ENCODE data around the gene PCSK5. TPM values are rescaled to one million over a fixed set of nuclear protein-coding genes. Genes with fewer than 3 reads are reported as not detected.
"Not testable (repeated sequence)": the region's sequence is repeated elsewhere in the genome, so short reads cannot be mapped to it uniquely, and the experiment has no call there.

The PCSK5 gene
- 1 to 10 TPM; 1.6 to 1.9 TPM for total RNA-seq

DNA sequence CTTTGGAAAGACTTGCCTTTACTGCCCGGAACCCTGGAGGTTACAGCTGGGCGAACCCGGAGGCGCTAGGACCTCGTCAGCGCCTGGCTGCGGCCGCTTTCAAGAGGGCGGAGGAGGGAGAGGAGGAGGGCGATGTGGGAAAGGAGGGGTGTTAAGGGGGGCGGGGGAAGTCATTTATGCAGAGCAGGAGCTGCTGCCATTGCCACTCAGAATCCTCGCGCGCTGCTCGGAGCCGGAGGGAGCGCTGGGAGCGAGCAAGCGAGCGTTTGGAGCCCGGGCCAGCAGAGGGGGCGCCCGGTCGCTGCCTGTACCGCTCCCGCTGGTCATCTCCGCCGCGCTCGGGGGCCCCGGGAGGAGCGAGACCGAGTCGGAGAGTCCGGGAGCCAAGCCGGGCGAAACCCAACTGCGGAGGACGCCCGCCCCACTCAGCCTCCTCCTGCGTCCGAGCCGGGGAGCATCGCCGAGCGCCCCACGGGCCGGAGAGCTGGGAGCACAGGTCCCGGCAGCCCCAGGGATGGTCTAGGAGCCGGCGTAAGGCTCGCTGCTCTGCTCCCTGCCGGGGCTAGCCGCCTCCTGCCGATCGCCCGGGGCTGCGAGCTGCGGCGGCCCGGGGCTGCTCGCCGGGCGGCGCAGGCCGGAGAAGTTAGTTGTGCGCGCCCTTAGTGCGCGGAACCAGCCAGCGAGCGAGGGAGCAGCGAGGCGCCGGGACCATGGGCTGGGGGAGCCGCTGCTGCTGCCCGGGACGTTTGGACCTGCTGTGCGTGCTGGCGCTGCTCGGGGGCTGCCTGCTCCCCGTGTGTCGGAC is at the start of gene PCSK5:
PCSK5 (plus strand) TSS at position 202 of the 805 bp plus-strand sequence; CDS start at position 711, 509 bp downstream.
- CTCF ChIA-PET: interaction anchor here (0.6 to 2.2 kb wide), 5 partner anchors 20 to 425 kb away, joined by 3 to 6 read pairs (median 3); no protein-coding TSS in a partner anchor
- POLR2A ChIA-PET: no interaction called here

DNA sequence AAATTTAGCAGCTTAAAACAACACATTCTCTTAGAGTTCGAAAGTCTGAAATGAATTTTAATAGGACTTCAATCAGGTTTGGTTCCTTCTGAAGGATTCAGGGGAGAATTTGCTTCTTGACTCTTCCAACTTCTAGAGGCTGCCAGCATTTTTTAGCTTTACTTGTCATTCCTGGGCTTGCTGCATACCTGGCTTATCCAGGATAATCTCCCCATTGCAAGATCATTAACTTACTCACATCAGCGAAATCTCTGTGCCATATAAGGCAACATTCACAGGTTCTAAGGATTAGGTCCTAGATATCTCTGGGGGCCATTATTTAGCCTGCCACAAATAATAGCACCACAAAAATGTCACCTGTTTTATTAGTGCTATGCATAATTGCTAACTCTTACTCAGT is 46.2 kb upstream of the PCSK5 start:
- ChIA-PET POLR2A (no interaction called here), CTCF (interaction anchor here (0.7 kb wide), 1 partner anchor 26 kb away, joined by 5 read pairs; no protein-coding TSS in a partner anchor)

DNA sequence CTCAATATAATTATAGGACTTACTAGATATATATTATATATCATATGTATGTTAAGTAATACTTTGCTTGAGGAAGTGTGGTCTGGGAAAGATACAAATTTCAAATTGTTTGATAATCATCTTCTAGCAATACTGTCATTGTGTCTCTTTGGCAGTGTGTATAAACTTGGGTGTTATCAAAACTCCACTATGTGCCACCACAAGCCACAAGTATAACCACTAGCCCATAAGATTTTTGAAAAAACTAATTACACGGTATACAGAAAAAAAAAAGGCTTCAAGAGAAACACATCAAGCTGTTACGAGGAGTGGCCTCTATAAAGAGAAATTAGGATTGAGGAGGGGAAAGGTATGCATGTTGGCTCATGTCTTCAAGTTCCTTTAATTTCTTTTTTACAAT is 44.7 kb upstream of the PCSK5 start:
- POLR2A ChIA-PET: no interaction called here
- CTCF ChIA-PET: no interaction called here

GRCh38 chr9:75847085-75847484 is 43.4 kb upstream of the PCSK5 start:
- ChIA-PET POLR2A (no interaction called here), CTCF (no interaction called here)

DNA sequence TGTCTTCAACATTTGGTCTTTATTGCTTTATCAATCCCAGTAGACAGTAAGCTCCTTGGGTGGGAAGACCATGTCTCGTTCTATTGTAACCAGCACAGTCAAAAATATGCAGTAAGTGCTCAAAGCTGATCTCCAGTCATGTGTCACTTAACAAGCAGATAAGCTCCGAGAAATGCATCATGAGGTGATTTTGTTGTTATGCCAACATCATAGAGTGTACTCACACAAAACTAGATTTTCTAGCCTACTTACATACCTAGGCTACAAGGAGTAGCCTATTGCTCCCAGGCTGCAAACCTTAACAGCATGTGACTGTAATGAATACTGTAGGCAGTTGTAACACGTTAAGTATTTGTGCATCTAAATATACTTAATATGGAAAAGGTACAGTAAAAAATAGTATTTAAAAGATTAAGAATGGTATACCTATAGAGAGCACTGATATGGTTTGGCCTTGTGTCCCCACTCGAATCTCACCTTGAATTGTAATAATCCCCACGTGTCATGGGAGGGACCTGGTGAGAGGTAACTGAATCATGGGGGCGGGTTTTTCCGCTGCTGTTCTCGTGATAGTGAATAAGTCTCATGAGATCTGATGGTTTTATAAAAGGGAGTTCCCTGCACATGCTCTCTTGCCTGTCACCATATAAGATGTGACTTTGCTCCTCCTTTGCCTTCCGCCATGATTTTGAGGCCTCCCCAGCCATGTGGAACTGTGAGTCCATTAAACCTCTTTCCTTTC is 39.8 kb upstream of the PCSK5 start:
- ChIA-PET POLR2A (no interaction called here), CTCF (no interaction called here)

DNA sequence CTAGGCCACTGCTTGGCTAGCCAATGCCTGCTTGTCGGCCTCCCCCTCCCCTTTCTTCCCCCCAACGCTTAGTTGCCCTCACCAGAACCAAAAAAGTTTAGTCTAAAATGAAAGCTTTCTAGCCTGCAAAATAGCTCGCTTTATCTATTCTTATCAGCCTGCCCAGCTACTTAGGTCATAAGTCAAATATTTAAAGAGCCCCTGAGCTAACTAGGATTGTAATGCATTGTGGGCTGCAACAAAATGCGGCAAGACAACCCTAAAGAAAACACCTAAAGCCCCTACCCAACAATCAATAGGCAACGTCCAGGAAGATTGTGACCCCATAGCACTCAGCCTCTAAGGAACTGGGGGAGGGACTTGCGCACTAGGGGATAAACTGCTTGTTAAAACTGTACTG is 38.6 kb upstream of the PCSK5 start:
- ChIA-PET POLR2A (no interaction called here), CTCF (no interaction called here)

- POLR2A ChIA-PET: no interaction called here
Observed at GRCh38 chr9:75852746-75853145, 37.7 kb upstream of the PCSK5 start.

DNA sequence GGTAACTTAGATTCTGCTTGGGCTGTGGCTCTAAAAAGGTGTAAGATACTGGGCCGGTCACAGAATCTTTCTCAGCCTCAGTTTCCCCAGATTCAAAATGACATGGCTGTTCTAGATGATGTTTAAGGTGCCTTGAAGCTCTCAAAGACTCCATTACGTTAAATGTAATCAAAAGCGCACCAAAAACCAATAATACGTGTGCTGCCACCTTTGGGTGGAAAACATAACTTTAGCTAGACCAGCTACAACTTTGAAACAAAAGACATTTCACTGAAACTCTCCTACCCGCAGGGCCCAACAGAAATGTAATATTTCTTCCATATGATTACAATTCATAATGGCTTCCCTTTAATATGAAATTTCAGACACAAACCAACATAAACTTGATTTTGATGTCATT is 35.0 kb upstream of the PCSK5 start:
- CTCF ChIA-PET: no interaction called here

More at GRCh38 chr9:75852746-75853145, 37.7 kb upstream of the PCSK5 start:
- CTCF ChIA-PET: no interaction called here

DNA sequence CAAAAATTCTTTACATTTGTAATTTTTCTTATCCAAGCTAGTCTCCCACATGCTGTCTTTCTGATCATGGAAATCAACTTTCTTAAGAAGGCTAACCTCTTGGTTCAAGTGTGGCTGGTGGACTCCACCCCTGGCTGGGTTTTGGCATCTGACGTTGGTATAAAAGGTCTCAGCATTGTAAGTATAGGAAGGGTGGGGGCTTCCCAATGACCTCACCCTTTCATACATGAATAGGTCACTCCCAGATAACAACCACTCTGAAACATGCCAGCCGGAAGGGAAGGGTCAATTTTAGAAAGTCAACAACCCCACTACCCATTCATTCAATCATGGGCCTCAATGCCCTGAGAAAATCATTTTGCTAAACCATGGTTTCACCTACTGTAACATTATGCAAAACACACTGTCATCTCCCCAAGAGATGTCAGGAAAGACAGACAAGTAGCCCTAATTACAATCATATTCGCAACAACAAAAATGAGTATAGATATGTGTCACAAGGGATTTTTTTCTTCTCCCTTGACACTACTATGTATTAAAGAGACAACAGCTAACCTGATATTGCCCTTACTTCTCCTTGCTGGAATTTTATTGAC is 31.9 kb upstream of the PCSK5 start:
- CTCF ChIA-PET: no interaction called here
- POLR2A ChIA-PET: no interaction called here

More for the DNA sequence above, 35.0 kb upstream of the PCSK5 start:
- POLR2A ChIA-PET: no interaction called here

- ChIA-PET POLR2A (no interaction called here), CTCF (no interaction called here)
Observed at GRCh38 chr9:75864266-75864665, 26.2 kb upstream of the PCSK5 start.

DNA sequence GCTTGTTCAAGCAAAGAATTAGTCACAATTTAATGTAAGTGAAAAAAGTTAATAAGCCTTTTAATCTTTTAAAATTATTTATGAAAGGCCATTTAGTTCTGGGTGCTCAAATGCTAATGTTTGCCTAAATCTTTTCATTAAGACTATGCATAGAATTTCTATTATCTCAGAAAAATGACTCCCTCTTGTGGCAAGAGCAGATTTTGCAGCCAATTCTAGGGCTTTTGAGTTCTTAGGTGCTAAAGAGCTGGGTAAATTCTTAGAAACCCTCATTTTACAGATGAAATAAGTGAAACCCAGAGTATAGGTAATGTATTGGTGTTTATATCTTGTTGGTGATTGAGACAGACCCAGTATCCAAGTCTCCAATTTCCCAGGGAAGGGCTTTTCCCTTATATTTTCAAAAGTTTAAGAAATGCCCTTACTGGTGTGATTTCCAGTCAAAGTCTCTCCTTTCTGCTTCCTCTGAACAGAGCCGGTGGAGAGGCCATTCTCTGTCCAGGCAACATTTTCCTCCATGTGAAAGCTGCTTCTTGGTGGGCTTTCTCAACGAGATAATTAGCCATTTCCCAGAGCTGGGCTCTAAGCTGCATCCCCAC is 24.1 kb upstream of the PCSK5 start:
- ChIA-PET POLR2A (no interaction called here), CTCF (no interaction called here)

- POLR2A ChIA-PET: not testable (repeated sequence)
- CTCF ChIA-PET: interaction anchor here (0.7 kb wide), 1 partner anchor 634 kb away, joined by 3 read pairs; no protein-coding TSS in a partner anchor
Observed at GRCh38 chr9:75868526-75868925, 21.9 kb upstream of the PCSK5 start.

GRCh38 chr9:75869236-75869635 is 21.2 kb upstream of the PCSK5 start:
- POLR2A ChIA-PET: no interaction called here
- CTCF ChIA-PET: interaction anchor here (1.1 kb wide), 1 partner anchor 11 kb away, joined by 4 read pairs; no protein-coding TSS in a partner anchor

- ChIA-PET CTCF (no interaction called here), POLR2A (no interaction called here)
Observed at GRCh38 chr9:75870450-75870849, 20.0 kb upstream of the PCSK5 start.

GRCh38 chr9:75871624-75872023 is 18.8 kb upstream of the PCSK5 start:
- ChIA-PET CTCF (no interaction called here), POLR2A (no interaction called here)

DNA sequence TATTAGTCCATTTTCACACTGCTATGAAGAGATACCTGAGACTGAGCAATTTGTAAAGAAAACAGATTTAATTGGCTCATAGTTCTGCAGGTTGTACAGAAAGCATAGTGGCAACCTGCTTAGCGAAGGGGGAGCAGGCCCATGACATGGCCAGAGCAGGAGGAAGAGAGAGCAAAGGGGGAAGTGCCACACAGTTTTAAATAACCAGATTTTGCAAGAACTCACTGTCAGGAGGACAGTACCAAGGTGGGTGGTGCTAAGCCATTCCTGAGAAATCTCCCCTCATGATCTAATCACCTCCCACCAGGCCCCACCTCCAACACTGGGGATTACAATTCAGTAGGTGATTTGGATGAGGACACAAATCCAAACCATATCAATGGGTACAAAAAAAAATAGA is 16.8 kb upstream of the PCSK5 start:
- CTCF ChIA-PET: no interaction called here

DNA sequence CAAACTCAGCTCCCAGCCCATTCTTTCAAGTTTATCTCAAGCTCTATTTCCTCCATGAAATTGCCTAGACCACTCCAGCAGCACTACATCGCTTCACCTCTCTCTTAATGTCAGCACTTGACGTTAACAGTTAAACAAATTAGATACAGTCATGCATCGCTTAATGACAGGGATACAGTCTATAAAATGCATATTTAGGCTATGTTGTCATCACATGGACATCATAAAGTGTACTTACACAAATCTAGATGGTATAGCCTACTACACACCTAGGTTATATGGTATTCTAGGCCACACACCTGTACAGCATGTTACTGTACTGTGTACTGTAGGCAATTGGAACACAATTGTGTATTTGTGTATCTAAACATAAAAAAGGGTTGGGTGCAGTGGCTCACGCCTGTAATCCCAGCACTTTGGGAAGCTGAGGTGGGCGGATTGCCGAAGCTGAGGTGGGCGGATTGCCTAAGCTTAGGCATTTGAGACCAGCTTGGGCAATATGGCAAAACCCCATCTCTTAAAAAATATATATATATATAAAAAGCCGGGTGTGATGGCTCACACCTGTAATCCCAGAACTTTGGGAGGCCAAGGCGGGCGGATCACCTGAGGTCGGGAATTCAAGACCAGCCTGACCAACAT is 13.4 kb upstream of the PCSK5 start:
- POLR2A ChIA-PET: no interaction called here
- CTCF ChIA-PET: no interaction called here

More for the DNA sequence above, 16.8 kb upstream of the PCSK5 start:
- POLR2A ChIA-PET: no interaction called here

DNA sequence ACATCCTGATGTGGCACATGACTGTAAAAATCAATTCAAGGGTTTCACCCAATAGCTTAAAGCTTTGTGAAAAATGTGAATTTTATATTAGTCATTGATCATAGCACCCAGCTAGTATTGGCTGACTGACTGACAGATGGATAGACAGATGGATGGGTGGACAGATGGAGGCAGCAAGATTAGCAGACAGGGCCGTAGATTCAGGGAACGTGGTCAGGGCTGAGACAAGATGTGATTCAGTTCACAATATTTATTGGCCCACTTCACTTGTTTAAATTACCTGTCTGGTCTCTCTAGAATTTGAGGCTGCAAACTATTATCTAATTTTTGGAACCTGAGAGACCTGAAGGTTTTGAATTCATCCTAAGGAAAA is 12.0 kb upstream of the PCSK5 start:
- CTCF ChIA-PET: no interaction called here
- POLR2A ChIA-PET: no interaction called here

DNA sequence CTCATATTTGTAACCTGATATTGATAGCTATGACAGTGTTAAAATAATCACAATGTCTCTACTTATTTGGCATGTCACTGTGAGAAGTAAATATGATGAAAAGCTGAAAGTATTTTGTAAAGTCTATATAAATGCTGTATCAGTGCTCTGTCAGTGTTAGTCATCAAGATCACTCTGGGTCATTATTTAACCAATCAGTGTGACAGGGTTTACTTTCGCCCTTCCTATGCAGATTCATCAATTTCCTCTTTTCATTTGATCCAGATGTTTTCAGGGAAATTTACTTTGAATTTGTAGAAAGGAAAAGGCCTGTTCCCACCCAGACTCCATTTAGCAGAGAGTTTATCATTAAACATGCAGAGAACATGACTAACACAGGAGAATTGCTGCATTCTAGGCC is 9.9 kb upstream of the PCSK5 start:
- CTCF ChIA-PET: interaction anchor here (1.5 kb wide), 1 partner anchor 11 kb away, joined by 4 read pairs; no protein-coding TSS in a partner anchor
- POLR2A ChIA-PET: no interaction called here

- CTCF ChIA-PET: no interaction called here
- POLR2A ChIA-PET: no interaction called here
Observed at GRCh38 chr9:75881761-75882160, 8.7 kb upstream of the PCSK5 start.
